Measurements from ENCODE around the gene HHIPL1.

The HHIPL1 gene

DNA sequence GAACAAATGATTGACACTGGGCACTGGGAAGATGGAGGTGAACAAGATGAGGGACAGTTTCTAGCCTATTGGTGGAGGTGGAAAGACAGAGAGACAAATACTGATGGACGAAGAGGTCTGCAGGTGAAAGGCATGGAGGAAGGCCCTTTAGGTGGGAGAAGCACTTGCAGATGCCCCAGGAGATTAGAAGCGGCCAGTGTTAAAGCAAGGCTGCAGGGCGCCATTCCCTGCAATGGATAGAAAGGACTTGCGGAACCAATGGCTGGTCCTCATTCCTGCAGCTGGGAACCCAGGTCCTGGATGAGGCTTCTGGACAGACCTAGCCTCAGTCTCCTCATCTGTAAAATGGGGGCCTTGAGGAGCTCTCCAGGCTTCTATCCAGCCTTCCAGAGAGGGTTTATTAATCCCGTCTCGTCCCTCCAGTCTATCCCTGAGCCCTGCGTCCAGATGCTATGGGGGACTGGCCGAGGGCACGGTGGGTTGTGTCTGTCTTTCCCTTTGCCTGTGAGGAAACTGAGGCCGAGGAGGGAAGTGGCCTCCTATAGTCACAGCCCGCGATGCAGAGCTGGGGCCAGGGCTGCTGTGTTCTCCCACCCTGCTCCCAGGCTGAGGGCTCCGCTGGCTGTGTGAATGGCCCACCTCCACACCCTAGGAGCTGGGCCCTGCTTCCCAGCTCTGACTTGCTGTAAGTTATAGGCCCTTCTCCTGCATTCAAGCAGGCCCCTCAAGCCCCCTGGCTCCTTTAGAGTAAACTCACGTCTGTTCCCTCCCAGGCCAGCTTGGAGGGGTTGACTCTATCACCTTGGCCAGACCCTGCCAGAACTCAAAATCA, 72.1 kb downstream of the HHIPL1 start:
- TF ChIP-seq, protein P1, sequence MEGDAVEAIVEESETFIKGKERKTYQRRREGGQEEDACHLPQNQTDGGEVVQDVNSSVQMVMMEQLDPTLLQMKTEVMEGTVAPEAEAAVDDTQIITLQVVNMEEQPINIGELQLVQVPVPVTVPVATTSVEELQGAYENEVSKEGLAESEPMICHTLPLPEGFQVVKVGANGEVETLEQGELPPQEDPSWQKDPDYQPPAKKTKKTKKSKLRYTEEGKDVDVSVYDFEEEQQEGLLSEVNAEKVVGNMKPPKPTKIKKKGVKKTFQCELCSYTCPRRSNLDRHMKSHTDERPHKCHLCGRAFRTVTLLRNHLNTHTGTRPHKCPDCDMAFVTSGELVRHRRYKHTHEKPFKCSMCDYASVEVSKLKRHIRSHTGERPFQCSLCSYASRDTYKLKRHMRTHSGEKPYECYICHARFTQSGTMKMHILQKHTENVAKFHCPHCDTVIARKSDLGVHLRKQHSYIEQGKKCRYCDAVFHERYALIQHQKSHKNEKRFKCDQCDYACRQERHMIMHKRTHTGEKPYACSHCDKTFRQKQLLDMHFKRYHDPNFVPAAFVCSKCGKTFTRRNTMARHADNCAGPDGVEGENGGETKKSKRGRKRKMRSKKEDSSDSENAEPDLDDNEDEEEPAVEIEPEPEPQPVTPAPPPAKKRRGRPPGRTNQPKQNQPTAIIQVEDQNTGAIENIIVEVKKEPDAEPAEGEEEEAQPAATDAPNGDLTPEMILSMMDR (IDR thresholded peaks at IDR 0.05; ENCODE audit: borderline replicate concordance, control extremely low read depth, extremely low read depth, insufficient read depth, missing control alignments) = no peak
- in situ Hi-C loops (cut with MboI; ENCODE audit: low sequenced_read_pairs, unreplicated experiment) = no loop called here
- no peak for DNase-seq (ENCODE audit: low spot score)

DNA sequence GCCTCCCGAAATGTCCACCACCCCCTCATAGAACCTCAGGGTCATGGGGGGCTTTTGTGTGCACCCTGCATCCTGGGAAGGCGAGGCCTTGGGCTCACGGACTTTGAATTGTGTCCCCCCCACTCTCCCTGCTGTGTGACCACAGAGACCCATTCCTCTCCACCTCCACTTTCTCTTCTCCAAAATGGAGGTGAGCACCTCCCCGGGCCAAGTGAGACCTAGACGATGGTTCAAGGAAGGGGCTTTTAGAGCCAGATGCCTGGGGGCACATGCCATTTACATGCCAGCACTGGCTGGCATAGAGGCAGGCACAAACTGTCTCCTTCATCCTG, 72.7 kb downstream of the HHIPL1 start:
- no peak for DNase-seq (ENCODE audit: low spot score)
- TF ChIP-seq, protein P1 (IDR thresholded peaks at IDR 0.05; ENCODE audit: borderline replicate concordance, control extremely low read depth, extremely low read depth, insufficient read depth, missing control alignments) = no peak
- in situ Hi-C loops (cut with MboI; ENCODE audit: low sequenced_read_pairs, unreplicated experiment) = no loop called here

DNA sequence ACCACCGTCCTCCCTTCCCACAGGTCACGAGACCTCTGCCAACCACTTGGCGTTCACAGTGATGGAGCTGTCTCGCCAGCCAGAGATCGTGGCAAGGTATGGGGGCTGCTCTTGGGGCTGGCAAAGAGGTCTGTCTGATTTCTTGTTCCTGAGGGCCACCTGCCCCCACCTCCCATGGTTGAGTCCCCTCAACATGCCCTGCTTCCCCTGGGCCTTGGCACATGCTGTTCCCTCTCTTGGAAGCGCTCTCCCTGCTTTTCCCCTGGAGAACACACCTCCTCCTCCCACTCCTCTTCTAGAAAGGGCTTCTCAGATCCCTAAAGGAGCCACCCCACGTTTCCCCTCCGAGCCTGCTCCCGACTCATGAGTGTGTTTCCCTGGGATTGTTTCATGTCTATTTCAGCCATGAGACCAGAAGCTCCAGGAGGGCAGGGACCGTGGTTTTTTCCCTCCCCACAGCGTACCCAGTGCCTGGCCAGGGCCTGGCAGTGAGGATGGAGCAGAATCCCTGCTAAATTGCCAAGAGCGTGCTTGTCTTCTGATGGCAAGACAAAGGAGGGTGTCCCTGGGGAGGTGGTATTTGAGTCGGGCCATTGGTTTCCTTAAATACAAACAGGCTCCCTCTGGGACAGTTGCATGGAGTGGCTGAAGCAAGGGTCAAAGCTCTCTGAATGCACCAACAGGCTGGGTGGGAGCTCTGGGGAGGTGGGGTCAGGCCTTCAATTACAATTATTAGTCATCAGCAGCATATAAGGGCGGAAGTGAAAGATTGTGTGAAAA, 73.3 kb downstream of the HHIPL1 start:
- in situ Hi-C loops (cut with MboI; ENCODE audit: low sequenced_read_pairs, unreplicated experiment) = no loop called here
- TF ChIP-seq, protein P1 (IDR thresholded peaks at IDR 0.05; ENCODE audit: borderline replicate concordance, control extremely low read depth, extremely low read depth, insufficient read depth, missing control alignments) = no peak
- DNase-seq (ENCODE audit: low spot score) = peak; percentile 69

DNA sequence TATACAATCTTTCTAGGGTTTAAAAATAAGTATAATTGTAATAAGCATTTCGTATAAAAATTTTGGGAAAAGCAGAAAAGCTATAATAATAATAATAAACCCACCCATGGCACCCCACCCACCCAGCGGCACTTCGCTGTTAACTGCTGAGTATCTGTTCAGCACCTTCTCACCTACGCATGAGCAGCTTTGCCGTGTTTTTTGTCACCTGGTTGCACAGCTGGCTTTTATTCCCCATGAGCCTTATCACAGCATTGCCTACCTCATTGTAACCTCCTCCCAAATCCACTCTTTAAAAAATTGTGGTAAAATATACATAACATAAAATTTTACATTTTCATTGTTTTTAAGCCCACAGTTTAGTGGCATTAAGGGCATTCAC, 73.9 kb downstream of the HHIPL1 start:
- DNase-seq (ENCODE audit: low spot score) = peak; percentile 35
- in situ Hi-C loops (cut with MboI; ENCODE audit: low sequenced_read_pairs, unreplicated experiment) = no loop called here
- TF ChIP-seq, protein P1 (IDR thresholded peaks at IDR 0.05; ENCODE audit: borderline replicate concordance, control extremely low read depth, extremely low read depth, insufficient read depth, missing control alignments) = no peak

DNA sequence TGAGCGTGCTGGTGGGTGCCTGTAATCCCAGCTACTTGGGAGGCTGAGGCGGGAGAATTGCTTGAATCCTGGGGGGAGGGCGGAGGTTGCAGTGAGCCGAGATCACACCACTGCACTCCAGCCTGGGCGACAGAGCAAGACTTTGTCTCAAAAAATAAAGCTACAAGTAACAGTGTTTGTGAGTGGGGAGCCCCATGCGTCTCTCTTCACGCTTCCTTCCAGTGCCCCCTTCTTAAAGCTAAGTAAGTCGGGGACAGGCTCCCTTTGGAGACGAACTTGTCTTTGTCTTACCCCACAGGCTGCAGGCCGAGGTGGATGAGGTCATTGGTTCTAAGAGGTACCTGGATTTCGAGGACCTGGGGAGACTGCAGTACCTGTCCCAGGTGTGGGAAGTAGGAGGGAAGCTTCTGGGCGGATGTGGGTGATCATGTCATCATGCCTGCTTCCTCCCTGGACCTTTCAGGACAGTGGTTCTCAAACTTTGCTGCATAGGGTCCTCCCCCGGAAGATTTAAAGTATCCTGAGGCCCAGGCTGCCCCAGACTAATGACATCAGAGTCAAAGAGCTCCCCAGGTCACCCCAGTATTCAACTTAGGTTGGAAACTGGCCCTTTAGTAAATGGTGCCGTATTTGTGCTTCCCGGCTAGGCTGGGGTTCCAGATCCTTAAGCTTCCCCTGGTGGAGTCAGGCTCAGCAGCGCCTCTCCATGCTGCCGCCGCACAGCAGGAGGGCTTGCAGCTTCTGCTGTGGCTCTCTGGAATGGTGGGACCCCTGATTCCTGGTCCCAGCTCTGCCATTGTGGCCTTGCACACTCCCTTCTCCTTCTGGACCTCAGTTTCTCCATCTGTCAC, 76.2 kb downstream of the HHIPL1 start:
- in situ Hi-C loops (cut with MboI; ENCODE audit: low sequenced_read_pairs, unreplicated experiment) = loop anchor here (10.0 kb wide), 1 partner anchor 164 kb away; no protein-coding TSS in a partner anchor
- TF ChIP-seq, protein P1 (IDR thresholded peaks at IDR 0.05; ENCODE audit: borderline replicate concordance, control extremely low read depth, extremely low read depth, insufficient read depth, missing control alignments) = no peak
- DNase-seq (ENCODE audit: low spot score) = no peak

All from GM13976 (cell line).